Measurements from ENCODE around the gene UBE2N. TPM values are rescaled to one million over a fixed set of nuclear protein-coding genes. Genes with fewer than 3 reads are reported as not detected.

The UBE2N gene
- total RNA-seq, 2 experiments from 2014 or later, result 186 to 279 TPM

- DNase-seq (no peak), ATAC-seq (no peak)
- intact Hi-C loops (cut with DNase I, micrococcal nuclease), result loop anchor here in 1 of 2 experiments (10.0 kb wide), 1 partner anchor 799 kb away; no protein-coding TSS in a partner anchor
- Mint-ChIP-seq H3K4me3 (no peak overlapping the region), H3K4me1 (peaks cover 29% of the 10 kb centered on the region), H3K27ac (no peak overlapping the region), H3K9me3 (ENCODE audit: low read depth) (no peaks in the 10 kb centered on the region), H3K36me3 (ENCODE audit: low read depth) (peaks cover 17% of the 10 kb centered on the region), H3K27me3 (no peaks in the 10 kb centered on the region)
- CTCF ChIA-PET, result interaction anchor here (1.2 to 3.1 kb wide), 2 partner anchors 46 to 636 kb away, joined by 3 to 10 read pairs; no protein-coding TSS in a partner anchor
- POLR2A ChIA-PET, result no interaction called here
Observed at GRCh38 chr12:93465841-93466240, 24.1 kb upstream of the UBE2N start.

DNA sequence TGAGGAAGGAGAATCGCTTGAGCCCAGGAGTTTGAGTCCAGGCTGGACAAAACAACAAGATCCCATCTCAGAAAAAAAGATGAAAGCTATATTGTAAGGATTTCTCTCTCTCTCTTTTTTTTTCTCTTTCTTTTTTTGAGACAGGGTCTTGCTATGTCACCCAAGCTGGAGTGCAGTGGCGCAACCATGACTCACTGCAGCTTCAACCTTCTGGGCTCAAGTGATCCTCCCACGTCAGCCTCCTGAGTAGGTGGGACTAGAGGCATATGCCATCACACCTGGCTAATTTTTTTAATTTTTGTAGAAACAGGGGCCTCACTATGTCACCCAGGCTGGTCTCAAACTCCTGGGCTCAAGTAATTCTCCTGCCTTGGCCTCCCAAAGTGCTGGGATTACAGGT, 19.8 kb upstream of the UBE2N start:
- DNase-seq, result peak; percentile 37
- H3K4me1 Mint-ChIP-seq, result no peaks in the 10 kb centered on the region
- no peaks in the 10 kb centered on the region for H3K27me3 Mint-ChIP-seq
- intact Hi-C loops (cut with DNase I, micrococcal nuclease), result loop anchor here in 1 of 2 experiments (10.0 kb wide), 1 partner anchor 803 kb away; no protein-coding TSS in a partner anchor
- no peaks in the 10 kb centered on the region for H3K9me3 Mint-ChIP-seq (ENCODE audit: low read depth)
- H3K27ac Mint-ChIP-seq, result no peak overlapping the region
- H3K4me3 Mint-ChIP-seq, result no peak overlapping the region
- no peak for ATAC-seq
- ChIA-PET POLR2A (no interaction called here), CTCF (interaction anchor here (0.6 to 1.3 kb wide), 2 partner anchors 41 to 476 kb away, joined by 3 to 4 read pairs; no protein-coding TSS in a partner anchor)
- H3K36me3 Mint-ChIP-seq (ENCODE audit: low read depth), result no peaks in the 10 kb centered on the region

DNA sequence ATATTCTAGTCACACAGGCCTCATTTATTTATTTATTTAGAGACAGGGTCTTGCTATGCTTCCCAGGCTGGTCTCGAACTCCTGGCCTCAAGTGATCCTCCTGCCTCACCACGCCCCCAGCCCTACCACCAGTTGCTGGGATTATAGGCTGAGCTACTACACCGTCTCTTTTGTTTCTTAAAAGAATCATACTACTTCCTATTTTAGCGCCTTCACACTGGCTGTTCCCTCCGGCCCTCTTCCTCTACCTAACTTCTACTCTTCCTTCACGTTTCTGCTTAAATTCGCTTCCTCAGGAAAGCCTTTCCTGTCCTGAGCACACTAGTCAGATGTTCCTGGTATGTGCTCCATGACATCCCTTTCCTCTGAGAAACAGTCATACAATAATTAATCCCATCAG, 19.2 kb upstream of the UBE2N start:
- H3K4me1 Mint-ChIP-seq, result no peaks in the 10 kb centered on the region
- intact Hi-C loops (cut with DNase I, micrococcal nuclease), result loop anchor here in 1 of 2 experiments (10.0 kb wide), 1 partner anchor 804 kb away; no protein-coding TSS in a partner anchor
- POLR2A ChIA-PET, result no interaction called here

DNA sequence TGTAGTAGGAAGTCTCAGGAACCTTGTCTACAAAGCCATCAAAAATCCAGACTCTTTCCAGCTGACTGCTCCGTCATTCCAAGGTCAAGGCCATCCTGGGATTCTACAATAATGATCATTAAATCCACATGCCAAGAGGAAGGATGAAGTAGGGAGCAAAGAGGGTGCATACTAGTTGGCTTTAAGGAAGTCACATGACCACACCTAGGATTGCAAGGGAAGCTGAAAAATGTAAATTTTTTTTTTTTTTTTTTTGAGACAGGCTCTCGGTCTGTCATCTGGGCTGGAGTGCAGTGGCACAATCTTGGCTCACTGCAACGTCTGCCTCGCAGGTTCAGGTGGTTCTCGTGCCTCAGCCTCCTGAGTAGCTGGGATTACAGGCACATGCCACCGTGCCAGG, 18.3 kb upstream of the UBE2N start:
- CTCF ChIA-PET, result interaction anchor here (0.6 to 0.7 kb wide), 2 partner anchors 34 to 273 kb away, joined by 3 read pairs; no protein-coding TSS in a partner anchor
- POLR2A ChIA-PET, result no interaction called here

More for the DNA sequence above, 19.2 kb upstream of the UBE2N start:
- Mint-ChIP-seq H3K4me3 (no peak overlapping the region), H3K36me3 (ENCODE audit: low read depth) (no peaks in the 10 kb centered on the region), H3K9me3 (ENCODE audit: low read depth) (no peaks in the 10 kb centered on the region), H3K27me3 (peaks cover 1% of the 10 kb centered on the region), H3K27ac (no peak overlapping the region)
- ATAC-seq (no peak), DNase-seq (no peak)
- CTCF ChIA-PET, result interaction anchor here (0.6 to 1.3 kb wide), 2 partner anchors 41 to 476 kb away, joined by 3 to 4 read pairs; no protein-coding TSS in a partner anchor

GRCh38 chr12:93459097-93459496, 17.4 kb upstream of the UBE2N start:
- Mint-ChIP-seq H3K36me3 (ENCODE audit: low read depth) (no peaks in the 10 kb centered on the region), H3K27me3 (peaks cover 2% of the 10 kb centered on the region), H3K4me3 (no peak overlapping the region), H3K9me3 (ENCODE audit: low read depth) (no peaks in the 10 kb centered on the region), H3K4me1 (no peaks in the 10 kb centered on the region), H3K27ac (no peak overlapping the region)
- intact Hi-C loops (cut with DNase I, micrococcal nuclease), result no loop called here
- ChIA-PET CTCF (no interaction called here), POLR2A (no interaction called here)
- ATAC-seq, result no peak
- no peak for DNase-seq

More for the DNA sequence above, 18.3 kb upstream of the UBE2N start:
- no peaks in the 10 kb centered on the region for H3K4me1 Mint-ChIP-seq
- DNase-seq (no peak), ATAC-seq (no peak)
- no peaks in the 10 kb centered on the region for H3K36me3 Mint-ChIP-seq (ENCODE audit: low read depth)
- H3K9me3 Mint-ChIP-seq (ENCODE audit: low read depth), result no peaks in the 10 kb centered on the region
- no peak overlapping the region for H3K27ac Mint-ChIP-seq
- H3K27me3 Mint-ChIP-seq, result peaks cover 2% of the 10 kb centered on the region
- no peak overlapping the region for H3K4me3 Mint-ChIP-seq
- intact Hi-C loops (cut with DNase I, micrococcal nuclease), result loop anchor here in 1 of 2 experiments (10.0 kb wide), 1 partner anchor 805 kb away; no protein-coding TSS in a partner anchor

- POLR2A ChIA-PET, result no interaction called here
- ATAC-seq (no peak), DNase-seq (no peak)
- Mint-ChIP-seq H3K36me3 (ENCODE audit: low read depth) (no peaks in the 10 kb centered on the region), H3K4me3 (no peak overlapping the region), H3K4me1 (no peaks in the 10 kb centered on the region), H3K27ac (no peak overlapping the region), H3K27me3 (peaks cover 2% of the 10 kb centered on the region), H3K9me3 (ENCODE audit: low read depth) (no peaks in the 10 kb centered on the region)
- intact Hi-C loops (cut with DNase I, micrococcal nuclease), result no loop called here
- CTCF ChIA-PET, result no interaction called here
Observed at GRCh38 chr12:93456077-93456476, 14.3 kb upstream of the UBE2N start.

DNA sequence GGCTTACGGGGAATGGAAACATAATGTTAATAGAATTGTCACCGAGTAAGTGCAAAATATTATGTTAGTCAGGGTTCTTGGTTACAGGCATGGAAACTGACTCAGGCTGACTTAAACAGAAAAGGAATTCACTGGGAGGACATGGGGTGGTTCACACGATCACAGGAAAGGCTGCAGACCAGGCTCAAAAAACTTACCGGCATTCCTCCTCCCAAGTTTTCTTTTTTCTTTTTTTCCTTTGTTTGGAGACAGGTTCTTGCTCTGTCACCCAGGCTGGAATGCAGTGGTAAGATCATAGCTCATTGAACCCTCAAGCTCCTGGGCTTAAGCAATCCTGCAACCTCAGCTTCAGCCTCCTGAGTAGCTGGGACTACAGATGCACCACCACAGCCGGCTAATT, 11.9 kb upstream of the UBE2N start:
- DNase-seq, result no peak
- CTCF ChIA-PET, result no interaction called here
- intact Hi-C loops (cut with DNase I, micrococcal nuclease), result no loop called here
- Mint-ChIP-seq H3K4me1 (peaks cover 10% of the 10 kb centered on the region), H3K27ac (no peak overlapping the region), H3K4me3 (no peak overlapping the region), H3K27me3 (peaks cover 2% of the 10 kb centered on the region), H3K9me3 (ENCODE audit: low read depth) (no peaks in the 10 kb centered on the region), H3K36me3 (ENCODE audit: low read depth) (no peaks in the 10 kb centered on the region)
- POLR2A ChIA-PET, result no interaction called here
- ATAC-seq, result no peak

DNA sequence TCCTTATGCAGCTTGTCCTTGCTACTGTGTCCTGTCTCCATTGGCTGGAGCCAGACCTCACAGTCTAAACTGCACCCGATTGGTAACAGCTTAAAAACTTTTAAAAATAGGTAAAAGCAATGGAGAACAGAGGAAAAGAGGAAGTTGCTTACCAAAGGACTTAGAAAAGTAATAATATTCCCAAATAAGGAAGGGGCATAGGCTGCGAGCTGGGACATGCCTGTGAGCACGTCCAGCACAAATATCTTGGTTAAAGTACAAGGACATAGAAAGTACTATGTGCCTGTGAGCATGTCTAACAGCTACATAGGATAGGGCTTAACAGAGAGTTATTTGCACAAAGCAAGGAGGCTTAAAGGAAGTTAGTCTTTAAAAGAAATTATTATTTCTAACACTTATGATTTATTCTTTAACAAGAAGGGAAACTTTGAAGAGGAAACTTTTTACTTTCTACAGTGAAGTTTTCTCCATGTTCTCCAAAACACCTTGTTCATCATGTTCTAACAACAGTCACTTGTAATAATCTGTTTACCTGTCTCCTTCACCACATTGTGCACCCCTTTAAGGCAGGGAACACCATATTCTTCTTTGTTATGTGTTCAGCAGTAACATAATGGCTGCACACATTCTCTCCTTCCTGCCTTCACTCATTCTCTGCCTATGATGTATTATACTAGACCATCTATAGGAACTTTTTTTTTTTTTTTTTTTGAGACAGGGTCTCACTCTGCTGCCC, 9.8 kb upstream of the UBE2N start:
- H3K4me3 Mint-ChIP-seq, result no peak overlapping the region
- peaks cover 2% of the 10 kb centered on the region for H3K27me3 Mint-ChIP-seq
- H3K9me3 Mint-ChIP-seq (ENCODE audit: low read depth), result no peaks in the 10 kb centered on the region
- H3K27ac Mint-ChIP-seq, result no peak overlapping the region
- no peaks in the 10 kb centered on the region for H3K36me3 Mint-ChIP-seq (ENCODE audit: low read depth)
- H3K4me1 Mint-ChIP-seq, result peaks cover 25% of the 10 kb centered on the region
- CTCF ChIA-PET, result interaction anchor here (0.6 kb wide), 1 partner anchor 247 kb away, joined by 3 read pairs; no protein-coding TSS in a partner anchor
- DNase-seq (no peak), ATAC-seq (no peak)
- POLR2A ChIA-PET, result no interaction called here
- intact Hi-C loops (cut with DNase I, micrococcal nuclease), result no loop called here

DNA sequence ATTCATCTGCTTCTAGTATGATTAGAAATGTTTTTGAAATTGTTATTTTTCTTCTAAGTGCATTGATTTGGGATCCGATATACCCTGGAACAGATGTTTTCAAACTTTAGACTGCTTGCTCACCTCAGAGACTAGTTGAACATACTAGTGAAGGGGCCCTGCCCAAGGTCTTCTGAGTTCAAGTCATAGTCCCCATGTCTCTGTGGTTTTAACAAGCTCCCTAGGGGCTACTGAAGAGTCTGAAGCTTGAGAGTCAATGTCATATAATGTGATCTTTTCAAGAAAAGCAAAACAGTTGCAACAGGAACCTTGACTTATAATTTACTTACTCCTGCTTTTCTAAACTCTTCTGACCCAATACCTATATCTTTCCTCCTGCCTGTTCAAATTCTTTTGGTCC, 7.5 kb upstream of the UBE2N start:
- H3K4me3 Mint-ChIP-seq, result no peak overlapping the region
- peaks cover 25% of the 10 kb centered on the region for H3K4me1 Mint-ChIP-seq
- ATAC-seq (peak; percentile 50), DNase-seq (no peak)
- intact Hi-C loops (cut with DNase I, micrococcal nuclease), result loop anchor here in 1 of 2 experiments (10.0 kb wide), 2 partner anchors 756 to 1006 kb away; partner anchors contain the start of gene CEP83
- no peaks in the 10 kb centered on the region for H3K9me3 Mint-ChIP-seq (ENCODE audit: low read depth)
- peak overlapping the region; percentile 56 for H3K27ac Mint-ChIP-seq
- no peaks in the 10 kb centered on the region for H3K36me3 Mint-ChIP-seq (ENCODE audit: low read depth)
- H3K27me3 Mint-ChIP-seq, result no peaks in the 10 kb centered on the region
- POLR2A ChIA-PET, result no interaction called here
- CTCF ChIA-PET, result interaction anchor here (0.9 kb wide), 1 partner anchor 9 kb away, joined by 3 read pairs; no protein-coding TSS in a partner anchor

DNA sequence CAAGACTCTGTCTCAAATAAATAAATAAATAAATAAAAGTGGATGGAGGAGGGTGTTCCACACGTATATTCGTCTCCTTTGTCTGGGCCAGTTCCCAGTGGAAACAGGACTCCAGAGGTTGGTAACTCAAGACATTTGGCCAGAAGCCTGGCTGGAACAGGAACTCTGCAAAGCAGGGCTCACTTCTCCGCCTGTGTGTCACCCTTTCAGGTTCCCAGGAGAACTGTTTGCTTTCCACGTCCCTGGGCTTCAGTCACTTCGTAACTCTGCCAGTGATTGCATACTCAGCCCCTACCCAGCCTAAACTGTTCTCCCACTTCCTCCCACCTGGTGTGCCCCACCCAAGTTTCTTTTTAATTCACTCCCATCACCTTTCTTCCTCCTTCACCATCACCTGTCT, 7.0 kb upstream of the UBE2N start:
- H3K27me3 Mint-ChIP-seq, result no peaks in the 10 kb centered on the region
- H3K9me3 Mint-ChIP-seq (ENCODE audit: low read depth), result no peaks in the 10 kb centered on the region

GRCh38 chr12:93447555-93448290, 6.0 kb upstream of the UBE2N start:
- H3K27ac Mint-ChIP-seq, result peak overlapping the region; percentile 64
- H3K27me3 Mint-ChIP-seq, result no peaks in the 10 kb centered on the region
- no peaks in the 10 kb centered on the region for H3K9me3 Mint-ChIP-seq (ENCODE audit: low read depth)
- H3K4me1 Mint-ChIP-seq, result peaks cover 32% of the 10 kb centered on the region
- ATAC-seq, result peak; percentile 75
- no peaks in the 10 kb centered on the region for H3K36me3 Mint-ChIP-seq (ENCODE audit: low read depth)
- POLR2A ChIA-PET, result no interaction called here
- peak; percentile 59 for DNase-seq
- no peak overlapping the region for H3K4me3 Mint-ChIP-seq
- intact Hi-C loops (cut with DNase I, micrococcal nuclease), result loop anchor here in 1 of 2 experiments (10.0 kb wide), 2 partner anchors 757 to 1007 kb away; partner anchors contain the start of gene CEP83
- CTCF ChIA-PET, result interaction anchor here (0.6 to 1.0 kb wide), 2 partner anchors 11 to 20 kb away, joined by 3 to 5 read pairs; no protein-coding TSS in a partner anchor

More for the DNA sequence above, 7.0 kb upstream of the UBE2N start:
- H3K27ac Mint-ChIP-seq, result peak overlapping the region; percentile 56
- DNase-seq (no peak), ATAC-seq (no peak)
- peaks cover 25% of the 10 kb centered on the region for H3K4me1 Mint-ChIP-seq
- intact Hi-C loops (cut with DNase I, micrococcal nuclease), result loop anchor here in 1 of 2 experiments (10.0 kb wide), 2 partner anchors 756 to 1006 kb away; partner anchors contain the start of gene CEP83
- no peak overlapping the region for H3K4me3 Mint-ChIP-seq
- POLR2A ChIA-PET, result no interaction called here
- CTCF ChIA-PET, result interaction anchor here (1.0 kb wide), 1 partner anchor 12 kb away, joined by 5 read pairs; no protein-coding TSS in a partner anchor
- H3K36me3 Mint-ChIP-seq (ENCODE audit: low read depth), result no peaks in the 10 kb centered on the region

Measured in activated CD4-positive, alpha-beta T cell treated with anti-CD3 and anti-CD28 coated beads for 36 hours (primary cell).